Choroid plexus epithelial cell (primary cell): ENCODE results near the gene COX4I1.

Experiments used
- DNase-seq: peaks from one replicate; pipeline ENCODE4 v3.0.0-alpha.2; 2010; ENCODE audit warnings: low read depth
- H3K4me3 ChIP-seq: 2 replicates; pipeline ENCODE4 v1.5.1; 2011; ENCODE audit warnings: low read depth, mild to moderate bottlenecking, control low read depth, low read length, moderate library complexity
- CTCF ChIP-seq: conservative IDR thresholded peaks from 2 replicates; pipeline ENCODE4 v1.5.1; 2011; ENCODE audit warnings: low read depth, mild to moderate bottlenecking, control low read depth, inconsistent platforms, low read length, moderate library complexity

COX4I1 gene

GRCh38 chr16:85767531-85767930, 32.0 kb upstream of the COX4I1 start:
- H3K4me3 ChIP-seq: no peak overlapping the region
- peak; percentile 80 for DNase-seq
- TF ChIP-seq CTCF: no peak

- TF ChIP-seq CTCF: no peak
- no peak overlapping the region for H3K4me3 ChIP-seq
- no peak for DNase-seq
Observed at GRCh38 chr16:85768199-85768598, 31.3 kb upstream of the COX4I1 start.

- no peak for TF ChIP-seq CTCF
- H3K4me3 ChIP-seq: no peak overlapping the region
- no peak for DNase-seq
Observed at GRCh38 chr16:85770741-85771140, 28.8 kb upstream of the COX4I1 start.

- TF ChIP-seq CTCF: no peak
- H3K4me3 ChIP-seq: no peak overlapping the region
- DNase-seq: no peak
Observed at GRCh38 chr16:85773044-85773443, 26.5 kb upstream of the COX4I1 start.

- no peak for DNase-seq
- no peak for TF ChIP-seq CTCF
- H3K4me3 ChIP-seq: no peak overlapping the region
Observed at GRCh38 chr16:85774136-85774535, 25.4 kb upstream of the COX4I1 start.

GRCh38 chr16:85774811-85775210, 24.7 kb upstream of the COX4I1 start:
- DNase-seq: no peak
- TF ChIP-seq CTCF: no peak
- H3K4me3 ChIP-seq: no peak overlapping the region

- no peak overlapping the region for H3K4me3 ChIP-seq
- DNase-seq: no peak
- TF ChIP-seq CTCF: no peak
Observed at GRCh38 chr16:85777583-85778310, 21.7 kb upstream of the COX4I1 start.
